Testis (tissue), 2 donors: Measurements from ENCODE around the gene POLR3K.

Experiments
- CTCF ChIP-seq, 3 experiments: fragments of 450-650 bp in 2 of 3; fragments of 200-600 bp in 1 of 3; sonication (generic) in 1 of 3; IDR thresholded peaks; one replicate each; pipeline ENCODE4 v1.5.1; 2016 to 2019; ENCODE audit warnings: antibody characterized with exemption in 3 of 3, mild to moderate bottlenecking in 2 of 3, moderate library complexity in 1 of 3
- POLR2A ChIP-seq: fragments of 450-650 bp; IDR thresholded peaks from one replicate; pipeline ENCODE4 v1.6.1; 2017; ENCODE audit warnings: antibody characterized with exemption, mild to moderate bottlenecking, moderate library complexity

GRCh38 chr16:66309-67182 is 13.1 kb upstream of the POLR3K start:
- TF ChIP-seq CTCF (IDR thresholded peaks at IDR 0.05), result no peak
- no peak for TF ChIP-seq POLR2A
